ENCODE measurements around the gene TNIP2. TPM values are rescaled to one million over a fixed set of nuclear protein-coding genes. Genes with fewer than 3 reads are reported as not detected.
"Not testable (repeated sequence)": the region's sequence is repeated elsewhere in the genome, so short reads cannot be mapped to it uniquely, and the experiment has no call there.

The TNIP2 gene
- total RNA-seq, 4 donors from 2014 or later = 56.1 to 85.5 (median 75.4) TPM

DNA sequence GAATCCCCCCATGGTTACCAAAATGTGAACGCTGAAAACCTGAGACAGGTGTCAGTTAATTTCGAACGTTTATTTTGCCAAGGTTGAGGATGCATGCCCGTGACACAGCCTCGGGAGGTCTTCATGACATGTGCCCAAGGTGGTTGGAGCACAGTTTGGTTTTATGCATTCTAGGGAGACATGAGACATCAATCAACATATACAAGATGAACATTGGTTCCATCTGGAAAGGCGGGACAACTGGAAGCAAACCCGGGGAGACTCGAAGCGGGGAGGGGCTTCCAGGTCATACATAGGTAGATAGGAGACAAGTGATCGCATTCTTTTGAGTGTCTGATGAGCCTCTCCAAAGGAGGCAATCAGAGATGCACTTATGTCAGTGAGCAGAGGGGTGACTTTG lies 25.8 kb upstream of the TNIP2 start:
- intact Hi-C loops (cut with DNase I) = no loop called here
- Histone ChIP-seq H3K27me3 (no peaks in the 10 kb centered on the region), H3K4me1 (peaks cover 0 to 10% (median 5%) of the 10 kb centered on the region in 4 donors), H3K4me3 (no peak overlapping the region), H3K36me3 (no peaks in the 10 kb centered on the region), H3K27ac (replicated peaks in 1 of 4) (no peak overlapping the region), H3K9me3 (peaks cover 0 to 2% (median 0%) of the 10 kb centered on the region in 4 donors)
- TF ChIP-seq EP300 (IDR thresholded peaks at IDR 0.05) (no peak), POLR2A (IDR thresholded peaks at IDR 0.05; ENCODE audit: low read depth) (no peak), POLR2AphosphoS5 (IDR thresholded peaks at IDR 0.05) (no peak)
- TF ChIP-seq, protein P1, sequence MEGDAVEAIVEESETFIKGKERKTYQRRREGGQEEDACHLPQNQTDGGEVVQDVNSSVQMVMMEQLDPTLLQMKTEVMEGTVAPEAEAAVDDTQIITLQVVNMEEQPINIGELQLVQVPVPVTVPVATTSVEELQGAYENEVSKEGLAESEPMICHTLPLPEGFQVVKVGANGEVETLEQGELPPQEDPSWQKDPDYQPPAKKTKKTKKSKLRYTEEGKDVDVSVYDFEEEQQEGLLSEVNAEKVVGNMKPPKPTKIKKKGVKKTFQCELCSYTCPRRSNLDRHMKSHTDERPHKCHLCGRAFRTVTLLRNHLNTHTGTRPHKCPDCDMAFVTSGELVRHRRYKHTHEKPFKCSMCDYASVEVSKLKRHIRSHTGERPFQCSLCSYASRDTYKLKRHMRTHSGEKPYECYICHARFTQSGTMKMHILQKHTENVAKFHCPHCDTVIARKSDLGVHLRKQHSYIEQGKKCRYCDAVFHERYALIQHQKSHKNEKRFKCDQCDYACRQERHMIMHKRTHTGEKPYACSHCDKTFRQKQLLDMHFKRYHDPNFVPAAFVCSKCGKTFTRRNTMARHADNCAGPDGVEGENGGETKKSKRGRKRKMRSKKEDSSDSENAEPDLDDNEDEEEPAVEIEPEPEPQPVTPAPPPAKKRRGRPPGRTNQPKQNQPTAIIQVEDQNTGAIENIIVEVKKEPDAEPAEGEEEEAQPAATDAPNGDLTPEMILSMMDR (IDR thresholded peaks at IDR 0.05) = no peak
- no peak for DNase-seq (ENCODE audit: extremely low spot score)
- WGBS = 91% methylated on average over 10 of the region's 10 CpGs

DNA sequence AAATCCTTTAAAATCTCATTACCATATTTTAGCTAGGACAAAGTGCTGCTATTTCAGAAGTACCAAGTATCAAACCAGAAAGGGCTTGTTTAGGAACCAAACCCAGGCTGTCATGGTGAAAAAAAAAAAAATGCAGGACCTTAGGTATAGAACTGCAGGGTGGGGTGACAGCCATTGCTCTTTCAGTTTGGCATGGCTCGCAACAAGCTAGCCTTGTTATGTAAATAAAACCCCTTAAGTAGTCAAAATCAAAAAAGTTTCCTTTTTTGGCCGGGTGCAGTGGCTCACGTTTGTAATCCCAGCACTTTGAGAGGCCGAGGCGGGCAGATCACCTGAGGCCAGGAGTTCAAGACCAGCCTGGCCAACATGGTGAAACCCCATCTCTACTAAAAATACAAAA lies 24.5 kb upstream of the TNIP2 start:
- H3K9me3 ChIP-seq; intact Hi-C loops (cut with DNase I); H3K27ac ChIP-seq (replicated peaks in 1 of 4); DNase-seq (ENCODE audit: extremely low spot score); H3K36me3 ChIP-seq; H3K4me1 ChIP-seq; H3K4me3 ChIP-seq; H3K27me3 ChIP-seq: not testable (repeated sequence)
- 87% methylated on average over 5 of the region's 5 CpGs for WGBS

DNA sequence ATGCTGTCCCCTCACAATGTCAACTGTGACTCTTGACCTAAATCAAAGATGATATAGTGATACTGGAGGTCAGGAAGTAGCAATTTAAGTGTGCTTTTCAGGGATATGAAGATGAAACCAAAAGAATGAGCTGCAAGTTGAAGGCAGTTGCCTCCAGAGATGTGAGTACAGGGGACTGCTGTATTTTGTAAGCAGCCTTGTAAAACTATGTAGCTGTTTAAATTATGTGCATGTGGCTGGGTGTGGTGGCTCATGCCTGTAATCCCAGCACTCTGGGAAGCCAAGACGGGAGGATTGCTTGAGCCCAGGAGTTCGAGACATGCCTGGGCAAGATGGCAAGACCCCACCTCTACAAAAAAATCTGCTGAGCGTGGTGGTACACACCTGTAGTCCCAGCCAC lies 15.1 kb upstream of the TNIP2 start:
- Histone ChIP-seq H3K27ac (replicated peaks in 1 of 4) (no peak overlapping the region), H3K4me1 (peaks cover 0 to 3% (median 0%) of the 10 kb centered on the region in 4 donors), H3K36me3 (no peaks in the 10 kb centered on the region), H3K4me3 (no peak overlapping the region), H3K27me3 (peaks cover 0 to 6% (median 0%) of the 10 kb centered on the region in 4 donors), H3K9me3 (no peaks in the 10 kb centered on the region)
- 72% methylated on average over 3 of the region's 3 CpGs for WGBS
- intact Hi-C loops (cut with DNase I) = no loop called here
- DNase-seq (ENCODE audit: extremely low spot score) = no peak
- TF ChIP-seq POLR2AphosphoS5 (IDR thresholded peaks at IDR 0.05) (no peak), EP300 (IDR thresholded peaks at IDR 0.05) (no peak), POLR2A (IDR thresholded peaks at IDR 0.05; ENCODE audit: low read depth) (no peak)
- TF ChIP-seq, protein P1 (IDR thresholded peaks at IDR 0.05) = no peak

DNA sequence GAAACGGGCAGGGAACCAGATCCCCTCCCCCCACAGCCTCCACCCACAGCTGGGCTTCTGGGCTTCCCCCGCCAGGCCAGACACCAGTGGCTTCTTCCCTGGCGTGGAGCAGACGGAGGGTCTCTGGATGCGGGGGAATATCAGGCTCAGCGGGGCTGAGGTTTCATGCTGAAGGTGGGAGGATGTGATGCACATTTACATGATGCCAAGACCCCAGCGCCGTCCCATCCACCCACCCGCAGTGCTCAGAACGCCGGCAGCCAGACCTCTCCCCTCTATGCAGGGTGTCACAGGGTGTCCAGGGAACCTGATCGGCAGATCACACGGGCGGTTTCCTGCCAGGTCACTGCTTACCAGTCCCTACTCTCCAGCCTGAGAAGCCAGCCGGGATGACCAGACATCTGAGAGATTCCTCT lies 12.8 kb upstream of the TNIP2 start:
- WGBS = 51% methylated on average over 13 of the region's 15 CpGs
- Histone ChIP-seq H3K27ac (replicated peaks in 1 of 4) (no peak overlapping the region), H3K27me3 (peaks cover 0 to 6% (median 0%) of the 10 kb centered on the region in 4 donors), H3K36me3 (no peaks in the 10 kb centered on the region), H3K9me3 (no peaks in the 10 kb centered on the region), H3K4me1 (peaks cover 4 to 9% (median 8%) of the 10 kb centered on the region in 4 donors), H3K4me3 (no peak overlapping the region)
- intact Hi-C loops (cut with DNase I) = loop anchor here (10.0 kb wide), 3 partner anchors 166 to 266 kb away; partner anchors contain the start of genes GRK4 and NOP14
- DNase-seq (ENCODE audit: extremely low spot score) = no peak
- no peak for TF ChIP-seq POLR2AphosphoS5 (IDR thresholded peaks at IDR 0.05)
- TF ChIP-seq EP300 (IDR thresholded peaks at IDR 0.05) = no peak
- no peak for TF ChIP-seq POLR2A (IDR thresholded peaks at IDR 0.05; ENCODE audit: low read depth)
- TF ChIP-seq, protein P1 (IDR thresholded peaks at IDR 0.05) = no peak

DNA sequence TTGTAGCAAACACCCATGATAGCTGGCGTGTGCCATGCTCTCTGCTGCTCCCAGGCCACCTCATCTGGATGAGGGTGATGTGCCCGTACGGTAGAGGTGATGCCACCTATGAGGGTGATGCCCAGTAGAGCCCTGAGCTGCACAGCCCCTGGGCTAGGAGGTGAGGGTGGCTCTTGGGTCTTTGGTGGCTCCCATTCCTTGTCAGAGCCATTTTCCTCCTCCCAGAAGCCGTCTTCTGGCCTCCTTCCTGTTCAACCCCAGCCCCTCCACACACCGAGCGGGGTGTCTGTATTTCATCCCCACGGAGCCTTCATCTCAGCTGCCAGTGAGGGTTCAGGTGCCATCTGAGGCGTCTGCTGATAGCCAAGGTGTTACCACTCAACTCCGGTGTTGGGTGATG lies 12.0 kb upstream of the TNIP2 start:
- whole genome bisulfite sequencing = 80% methylated on average over 7 of the region's 9 CpGs
- no peaks in the 10 kb centered on the region for H3K9me3 ChIP-seq

More for the DNA sequence above, 12.0 kb upstream of the TNIP2 start:
- Histone ChIP-seq H3K36me3 (no peaks in the 10 kb centered on the region), H3K27ac (replicated peaks in 1 of 4) (no peak overlapping the region), H3K27me3 (peaks cover 0 to 6% (median 0%) of the 10 kb centered on the region in 4 donors), H3K4me3 (no peak overlapping the region), H3K4me1 (peaks cover 6 to 15% (median 14%) of the 10 kb centered on the region in 4 donors)
- no peak for TF ChIP-seq EP300 (IDR thresholded peaks at IDR 0.05)
- no peak for TF ChIP-seq POLR2A (IDR thresholded peaks at IDR 0.05; ENCODE audit: low read depth)
- no peak for TF ChIP-seq POLR2AphosphoS5 (IDR thresholded peaks at IDR 0.05)
- TF ChIP-seq, protein P1 (IDR thresholded peaks at IDR 0.05) = no peak
- no peak for DNase-seq (ENCODE audit: extremely low spot score)
- intact Hi-C loops (cut with DNase I) = loop anchor here (10.0 kb wide), 3 partner anchors 167 to 267 kb away; partner anchors contain the start of genes GRK4 and NOP14

All from esophagus muscularis mucosa (tissue), 4 donors.